Activated CD8-positive, alpha-beta T cell treated with anti-CD3 and anti-CD28 coated beads for 36 hours (primary cell): ENCODE results near the gene FOXA1. TPM values are rescaled to one million over a fixed set of nuclear protein-coding genes. Genes with fewer than 3 reads are reported as not detected.

ENCODE experiments used
- ATAC-seq: fragments of 200-7000 bp; cut with Tn5 transposase; one replicate; pipeline ENCODE4 v1.10.0; 2021; ENCODE audit warnings: mild to moderate bottlenecking, moderate library complexity
- CTCF ChIA-PET: fragments of 350-600 bp; sonication (Branson Sonifier 250); formaldehyde crosslinking; loops from one replicate; lab custom pipeline; 2021; ENCODE audit warnings: antibody characterized with exemption; lab: Charles Lee
- POLR2A ChIA-PET: fragments of 350-600 bp; sonication (Branson Sonifier 250); formaldehyde crosslinking; loops from one replicate; lab custom pipeline; 2021; ENCODE audit warnings: antibody characterized with exemption; lab: Charles Lee
- DNase-seq: peaks from one replicate; pipeline ENCODE4 v3.0.0-alpha.2; 2020
- H3K27ac Mint-ChIP-seq: one replicate; pipeline ENCODE4 v1.8.0; 2021; ENCODE audit warnings: mild to moderate bottlenecking, mixed read lengths
- H3K27me3 Mint-ChIP-seq: one replicate; pipeline ENCODE4 v1.8.0; 2021; ENCODE audit warnings: mixed read lengths
- H3K36me3 Mint-ChIP-seq: one replicate; pipeline ENCODE4 v1.8.0; 2021; ENCODE audit warnings: low read depth, mixed read lengths
- H3K4me1 Mint-ChIP-seq: one replicate; pipeline ENCODE4 v1.8.0; 2021; ENCODE audit warnings: low read depth, mixed read lengths
- H3K4me3 Mint-ChIP-seq: one replicate; pipeline ENCODE4 v1.8.0; 2021; ENCODE audit warnings: mild to moderate bottlenecking, moderate library complexity, mixed read lengths
- H3K9me3 Mint-ChIP-seq: one replicate; pipeline ENCODE4 v1.8.0; 2021; ENCODE audit warnings: mixed read lengths
- CTCF ChIP-seq: fragments of 200-600 bp; IDR thresholded peaks from one replicate; pipeline ENCODE4 v1.8.0; 2022; ENCODE audit warnings: antibody characterized with exemption, mild to moderate bottlenecking
- intact Hi-C: fragments of 100-400 bp; cut with micrococcal nuclease; formaldehyde crosslinking; loops from one replicate; pipeline ENCODE4 v1.10.0; 2022
- total RNA-seq, 2 experiments: library from RNA; stranded (reverse); gene quantifications; one replicate each; pipeline ENCODE4 v1.2.3, GENCODE V29; 2021

Gene FOXA1
- total RNA-seq, 2 experiments from 2014 or later = not detected

- H3K4me3 Mint-ChIP-seq = no peak overlapping the region
- no peak for TF ChIP-seq CTCF
- POLR2A ChIA-PET = no interaction called here
- DNase-seq (no peak), ATAC-seq (no peak)
- intact Hi-C loops = loop anchor here (10.0 kb wide), 1 partner anchor 935 kb away; no protein-coding TSS in a partner anchor
- CTCF ChIA-PET = interaction anchor here (1.5 kb wide), 1 partner anchor 12 kb away, joined by 3 read pairs; no protein-coding TSS in a partner anchor
- H3K9me3 Mint-ChIP-seq = peaks cover 6% of the 10 kb centered on the region
- peaks cover 4% of the 10 kb centered on the region for H3K4me1 Mint-ChIP-seq
- H3K36me3 Mint-ChIP-seq = peaks cover 7% of the 10 kb centered on the region
- no peak overlapping the region for H3K27ac Mint-ChIP-seq
- H3K27me3 Mint-ChIP-seq = peaks cover 76% of the 10 kb centered on the region
Measured at GRCh38 chr14:37589715-37590427, 5.2 kb downstream of the FOXA1 start.

- Mint-ChIP-seq H3K9me3 (peaks cover 6% of the 10 kb centered on the region), H3K4me1 (peaks cover 2% of the 10 kb centered on the region), H3K27ac (no peak overlapping the region), H3K36me3 (peaks cover 5% of the 10 kb centered on the region), H3K27me3 (peaks cover 75% of the 10 kb centered on the region), H3K4me3 (no peak overlapping the region)
- ATAC-seq (no peak), DNase-seq (no peak)
- ChIA-PET CTCF (interaction anchor here (1.1 to 1.5 kb wide), 2 partner anchors 12 to 346 kb away, joined by 3 read pairs; no protein-coding TSS in a partner anchor), POLR2A (no interaction called here)
- TF ChIP-seq CTCF = no peak
- intact Hi-C loops = no loop called here
Measured at GRCh38 chr14:37588956-37589714, 5.9 kb downstream of the FOXA1 start.

DNA sequence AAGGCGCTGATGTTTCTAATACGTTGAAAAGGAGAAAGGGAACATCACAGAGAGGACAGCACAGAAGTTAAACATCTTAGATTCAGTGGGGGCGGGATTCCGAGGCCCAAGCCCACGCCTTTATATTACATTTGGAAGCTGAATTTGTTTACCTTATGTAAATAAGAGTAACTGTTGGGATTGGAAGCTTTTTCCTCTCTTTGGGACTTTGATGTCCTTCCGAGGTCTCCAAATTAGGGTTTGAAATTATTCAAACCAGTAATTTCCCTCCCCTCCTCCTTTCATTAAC lies 6.4 kb downstream of the FOXA1 start:
- peaks cover 4% of the 10 kb centered on the region for H3K36me3 Mint-ChIP-seq
- no peak overlapping the region for H3K4me3 Mint-ChIP-seq
- H3K4me1 Mint-ChIP-seq = no peaks in the 10 kb centered on the region
- peaks cover 6% of the 10 kb centered on the region for H3K9me3 Mint-ChIP-seq
- intact Hi-C loops = no loop called here
- CTCF ChIA-PET = interaction anchor here (1.1 to 1.5 kb wide), 2 partner anchors 13 to 345 kb away, joined by 3 read pairs; no protein-coding TSS in a partner anchor
- TF ChIP-seq CTCF = no peak
- POLR2A ChIA-PET = no interaction called here
- DNase-seq = no peak
- H3K27me3 Mint-ChIP-seq = peaks cover 70% of the 10 kb centered on the region
- no peak for ATAC-seq
- no peak overlapping the region for H3K27ac Mint-ChIP-seq

DNA sequence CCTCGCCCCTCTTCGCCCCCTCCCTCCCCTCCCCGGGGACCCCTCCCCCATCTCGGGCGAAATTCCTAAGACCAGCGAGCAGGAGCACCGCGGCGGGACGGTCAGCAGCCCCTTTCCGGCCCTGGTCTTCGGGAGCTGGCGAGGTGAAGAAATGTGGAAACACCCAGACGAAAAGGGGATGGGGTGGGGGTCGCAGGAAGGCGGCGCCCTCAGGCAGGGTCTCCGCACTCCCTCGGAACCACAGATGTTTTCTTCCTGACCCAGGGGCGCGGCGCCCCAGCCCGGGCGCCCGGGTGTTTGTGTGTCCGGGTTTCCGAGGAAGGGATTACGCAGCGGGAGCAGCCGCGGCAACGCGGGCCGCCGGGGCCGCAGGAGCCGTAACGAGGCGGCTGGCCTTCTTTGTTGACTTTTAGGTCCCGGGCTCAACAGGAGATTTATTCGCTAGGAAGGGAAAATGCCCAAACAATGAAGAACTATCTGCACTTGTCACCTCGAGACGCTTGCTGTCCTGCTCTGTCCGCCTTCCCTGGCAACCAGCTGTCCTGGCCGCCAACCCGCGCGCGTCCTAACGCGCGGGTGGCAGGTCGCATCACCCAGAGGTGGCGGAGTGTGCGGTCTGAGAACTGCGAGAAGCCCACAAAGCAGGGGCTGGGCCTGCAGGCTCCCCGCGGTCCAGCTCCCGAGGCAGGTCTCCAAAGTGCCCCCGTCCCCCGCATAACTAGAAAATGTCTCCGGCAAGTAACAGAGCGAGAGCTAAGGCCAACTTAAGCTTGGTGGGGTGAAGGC lies 7.0 kb downstream of the FOXA1 start:
- Mint-ChIP-seq H3K9me3 (peaks cover 6% of the 10 kb centered on the region), H3K36me3 (peaks cover 4% of the 10 kb centered on the region), H3K4me1 (no peaks in the 10 kb centered on the region), H3K27ac (no peak overlapping the region), H3K27me3 (peaks cover 68% of the 10 kb centered on the region), H3K4me3 (no peak overlapping the region)
- TF ChIP-seq CTCF = no peak
- ChIA-PET POLR2A (no interaction called here), CTCF (interaction anchor here (1.1 kb wide), 1 partner anchor 345 kb away, joined by 3 read pairs; no protein-coding TSS in a partner anchor)
- ATAC-seq (no peak), DNase-seq (no peak)
- intact Hi-C loops = no loop called here
